GM20431 (cell line): Measurements from ENCODE around the gene CHAT.

Experiments used
- in situ Hi-C: fragments of 300-500 bp; cut with MseI, MboI; formaldehyde crosslinking; loops from one replicate; pipeline ENCODE4 v1.15.0; 2020; ENCODE audit warnings: low sequenced_read_pairs; ENCODE audit not compliant: unreplicated experiment

CHAT gene

GRCh38 chr10:49613882-49614241 lies at the start of gene CHAT:
Gene CHAT (plus strand): TSS chr10:49614037. CDS start chr10:49614190, 153 bp downstream.
- in situ Hi-C loops = no loop called here

GRCh38 chr10:49564461-49565009 lies 49.3 kb upstream of the CHAT start:
- in situ Hi-C loops = no loop called here

DNA sequence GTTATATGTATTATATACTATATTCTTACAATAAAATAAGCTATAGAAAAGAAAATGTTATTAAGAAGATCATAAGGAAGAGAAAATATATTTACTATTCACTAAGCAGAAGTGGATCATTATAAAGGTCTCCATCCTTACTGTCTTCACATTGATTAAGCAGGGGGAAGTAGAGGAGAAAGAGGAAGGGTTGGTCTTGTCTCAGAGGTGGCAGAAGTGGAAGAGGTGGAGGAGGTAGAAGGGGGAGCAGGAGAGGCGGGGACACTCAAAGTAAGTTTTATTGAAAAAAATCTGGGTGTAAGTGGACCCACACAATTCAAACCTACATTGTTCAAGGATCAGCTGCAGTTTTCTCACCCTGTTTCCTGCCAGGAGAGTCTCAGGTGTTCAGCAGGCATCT lies 46.0 kb upstream of the CHAT start:
- in situ Hi-C loops = no loop called here

- in situ Hi-C loops = no loop called here
These were observed 45.6 kb upstream of the CHAT start for GRCh38 chr10:49568235-49568634.

DNA sequence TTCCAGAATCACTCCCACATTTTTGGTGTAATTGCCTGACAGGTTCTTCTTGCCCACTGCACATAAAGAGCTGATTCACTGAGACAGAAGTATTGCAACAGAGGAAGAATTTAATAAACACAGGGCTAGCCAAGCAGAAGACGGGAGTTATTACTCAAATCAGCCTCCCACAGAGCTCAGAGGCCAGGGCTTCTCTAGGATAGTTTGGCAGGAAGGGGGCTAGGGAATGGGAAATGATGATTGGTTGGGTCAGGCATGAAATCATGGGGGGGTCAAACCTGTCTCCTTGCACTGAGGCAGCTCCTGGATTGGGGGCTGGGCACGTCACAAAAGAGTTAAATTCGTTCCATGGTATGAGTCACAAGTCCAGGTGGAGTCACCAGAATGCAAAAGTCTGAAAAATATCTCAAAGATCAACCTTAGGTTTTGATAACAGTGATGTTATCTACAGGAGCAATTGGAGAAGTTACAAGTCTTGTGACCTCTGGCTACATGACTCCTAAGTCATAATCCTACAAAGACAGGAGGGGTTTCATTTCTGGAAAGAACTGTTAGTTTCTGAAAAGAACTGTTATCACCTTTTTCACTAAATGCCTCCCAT lies 44.7 kb upstream of the CHAT start:
- in situ Hi-C loops = no loop called here

DNA sequence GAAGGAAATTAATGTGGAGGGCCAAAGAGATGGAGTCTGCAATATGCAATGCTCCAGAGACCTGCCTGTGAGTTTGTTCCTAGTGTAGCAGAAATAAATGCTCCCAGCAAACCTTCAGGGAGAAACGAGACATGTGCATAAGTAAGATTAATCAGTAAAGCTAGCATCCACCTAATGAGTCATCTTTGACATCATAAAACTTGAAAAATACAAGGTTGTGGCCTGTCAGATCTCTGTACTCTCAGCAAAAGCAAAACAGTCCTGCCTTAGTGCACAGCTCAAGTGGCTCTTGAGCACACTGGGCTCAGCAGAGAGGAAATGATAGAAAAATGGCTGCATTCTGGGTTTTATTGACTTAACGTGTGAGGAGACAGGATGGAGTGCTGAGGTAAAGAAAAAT lies 42.4 kb upstream of the CHAT start:
- in situ Hi-C loops = no loop called here

DNA sequence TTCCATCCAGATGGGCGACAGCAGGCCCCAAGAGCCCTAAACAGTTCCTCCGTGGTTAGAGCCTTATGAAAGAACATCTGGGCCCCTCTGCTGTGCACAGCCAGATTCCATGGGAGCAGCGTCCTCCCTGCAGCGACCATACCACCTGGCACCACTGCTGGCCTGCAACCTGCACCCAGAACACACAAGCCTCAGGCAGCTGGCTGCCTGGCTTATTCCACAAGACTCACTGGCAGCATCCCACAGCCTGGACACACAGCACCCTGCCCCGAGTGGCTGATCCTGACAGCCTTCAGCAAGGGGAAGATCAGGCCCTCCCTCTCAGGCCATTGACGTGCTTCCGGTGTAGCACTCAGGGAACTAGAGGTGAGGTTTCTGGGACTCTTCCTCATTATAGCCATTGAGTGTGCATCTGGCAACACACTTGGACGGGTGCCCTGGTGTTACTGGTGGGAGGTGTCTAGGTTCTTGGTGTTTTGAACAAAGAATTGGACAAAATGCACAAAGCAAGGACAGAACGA lies 41.2 kb upstream of the CHAT start:
- in situ Hi-C loops = no loop called here

GRCh38 chr10:49575489-49576072 lies 38.3 kb upstream of the CHAT start:
- in situ Hi-C loops = loop anchor here (25.0 kb wide), 1 partner anchor 637 kb away; no protein-coding TSS in a partner anchor

DNA sequence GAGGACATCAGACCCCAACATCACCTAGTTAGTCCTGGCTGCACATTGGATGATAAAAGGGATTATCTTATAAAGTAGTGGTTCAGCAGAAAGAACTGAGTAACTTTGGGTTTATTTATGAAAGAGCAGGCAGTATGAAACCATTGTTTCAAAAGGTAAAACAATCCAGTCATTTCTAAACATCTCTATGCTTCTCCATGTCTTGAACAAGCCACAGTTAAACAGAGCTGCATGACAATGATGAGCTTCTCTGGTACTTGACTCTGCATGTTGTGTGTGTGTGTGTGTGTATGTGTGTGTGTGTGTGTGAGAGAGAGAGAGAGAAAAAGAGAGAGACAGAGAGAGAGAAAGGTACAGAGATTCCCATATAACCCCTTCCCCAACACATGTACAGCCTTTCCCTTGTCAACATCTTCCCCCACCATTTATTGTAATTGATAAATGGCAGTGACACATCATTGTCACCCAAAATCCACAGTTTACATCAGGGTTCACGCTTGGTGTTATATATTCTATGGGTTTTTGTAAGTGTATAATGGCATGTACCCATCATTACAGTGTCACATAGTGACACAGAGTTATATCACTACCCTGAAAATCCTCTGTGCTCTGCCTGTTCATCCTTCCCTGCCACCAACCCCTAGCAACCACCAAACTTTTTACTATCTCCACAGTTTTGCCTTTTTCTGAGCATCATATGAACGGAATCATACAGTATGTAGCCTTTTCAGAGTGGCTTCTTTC lies 36.5 kb upstream of the CHAT start:
- in situ Hi-C loops = loop anchor here (25.0 kb wide), 1 partner anchor 635 kb away; no protein-coding TSS in a partner anchor

- in situ Hi-C loops = loop anchor here (25.0 kb wide), 1 partner anchor 634 kb away; no protein-coding TSS in a partner anchor
These were observed 35.4 kb upstream of the CHAT start for GRCh38 chr10:49578392-49578791.

- in situ Hi-C loops = loop anchor here (25.0 kb wide), 1 partner anchor 633 kb away; no protein-coding TSS in a partner anchor
These were observed 34.2 kb upstream of the CHAT start for GRCh38 chr10:49579621-49580020.

DNA sequence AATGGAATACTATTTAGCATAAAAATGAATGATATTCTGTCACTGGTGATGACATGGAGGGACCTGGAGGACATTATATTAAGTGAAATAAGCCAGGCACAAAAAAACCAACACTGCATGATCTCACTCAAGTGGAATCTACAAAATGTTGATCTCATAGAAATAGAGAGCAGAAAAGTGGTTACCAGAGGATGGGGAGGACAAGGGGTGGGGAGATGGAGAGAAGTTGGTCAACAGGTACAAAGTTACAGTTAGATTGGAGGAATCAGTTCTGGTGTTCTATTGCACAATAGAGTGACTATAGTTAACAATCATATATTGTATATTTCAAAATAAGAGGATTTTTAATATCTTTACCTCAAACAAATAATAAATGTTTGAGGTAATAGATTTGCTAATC lies 28.4 kb upstream of the CHAT start:
- in situ Hi-C loops = loop anchor here (25.0 kb wide), 1 partner anchor 627 kb away; no protein-coding TSS in a partner anchor

GRCh38 chr10:49587981-49588380 lies 25.9 kb upstream of the CHAT start:
- in situ Hi-C loops = loop anchor here (25.0 kb wide), 1 partner anchor 624 kb away; no protein-coding TSS in a partner anchor

GRCh38 chr10:49592726-49593563 lies 20.9 kb upstream of the CHAT start:
- in situ Hi-C loops = loop anchor here (25.0 kb wide), 1 partner anchor 619 kb away; no protein-coding TSS in a partner anchor

DNA sequence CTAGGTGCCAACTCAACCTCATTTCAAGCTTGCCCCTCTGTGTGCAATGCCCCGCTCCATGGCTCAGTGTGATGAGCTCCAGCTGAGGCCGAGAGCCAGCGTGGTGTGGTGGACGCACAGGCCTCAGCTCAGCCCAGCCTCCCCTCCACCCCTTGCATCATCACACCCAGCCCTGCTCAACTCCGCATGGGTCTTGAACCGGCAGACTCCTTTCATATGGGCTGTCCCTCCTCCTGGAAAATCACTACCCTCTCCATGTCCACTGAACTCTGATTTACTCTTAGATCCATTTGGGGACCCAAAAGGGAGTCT lies 20.3 kb upstream of the CHAT start:
- in situ Hi-C loops = loop anchor here (25.0 kb wide), 1 partner anchor 619 kb away; no protein-coding TSS in a partner anchor

DNA sequence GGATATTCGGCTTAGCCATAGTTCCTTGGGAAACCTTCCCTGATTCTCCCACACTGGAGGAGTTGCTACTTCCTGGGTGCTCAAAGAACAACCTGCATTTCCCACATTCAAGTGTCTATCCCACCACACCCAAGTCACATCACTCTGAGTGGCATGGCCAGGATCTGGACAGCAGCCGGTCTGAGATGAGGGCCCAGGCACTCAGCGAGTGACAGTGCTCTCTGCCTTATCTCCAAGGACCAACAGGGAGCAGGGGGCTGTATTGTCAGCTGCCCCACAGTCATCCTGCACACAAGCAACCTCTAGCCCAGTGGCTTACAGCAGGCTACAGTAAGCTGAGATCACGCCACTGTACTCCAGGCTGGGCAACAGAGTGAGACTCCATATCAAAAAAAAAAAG lies 19.8 kb upstream of the CHAT start:
- in situ Hi-C loops = loop anchor here (25.0 kb wide), 1 partner anchor 618 kb away; no protein-coding TSS in a partner anchor

DNA sequence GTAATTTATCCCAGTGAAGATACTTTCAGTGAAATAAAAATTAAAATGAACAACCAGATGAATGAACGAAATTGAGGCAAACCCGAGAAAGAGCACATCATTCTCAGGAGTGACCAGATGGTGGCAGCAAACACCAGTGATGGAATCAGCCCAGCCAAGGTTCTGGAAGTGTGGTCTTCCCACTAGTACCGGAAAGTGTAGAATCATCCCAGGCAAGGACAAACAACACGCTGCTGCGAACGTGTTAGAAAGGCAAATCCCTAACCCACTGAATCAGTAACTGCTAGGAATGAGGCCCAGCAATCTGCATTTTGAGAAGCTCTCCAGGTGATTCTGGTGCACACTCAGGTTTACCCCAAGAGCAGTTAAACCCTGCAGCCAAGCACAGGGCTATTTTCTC lies 19.2 kb upstream of the CHAT start:
- in situ Hi-C loops = loop anchor here (25.0 kb wide), 1 partner anchor 618 kb away; no protein-coding TSS in a partner anchor

GRCh38 chr10:49595003-49595712 lies 18.7 kb upstream of the CHAT start:
- in situ Hi-C loops = loop anchor here (25.0 kb wide), 1 partner anchor 617 kb away; no protein-coding TSS in a partner anchor
